Stimulated activated CD4-positive, alpha-beta T cell treated with anti-CD3 and anti-CD28 coated beads, Interleukin-4, amount 100 ng/mL, for 4 hours (primary cell): ENCODE results near the gene QSOX2.

Experiments used
- DNase-seq, 2 experiments: peaks; one replicate each; pipeline ENCODE4 v3.0.0-alpha.2; 2020

The QSOX2 gene

GRCh38 chr9:136219276-136219675 is 26.3 kb downstream of the QSOX2 start:
- DNase-seq: no peak

- no peak for DNase-seq
Measured at GRCh38 chr9:136218673-136219072, 26.9 kb downstream of the QSOX2 start.

- DNase-seq: no peak
Measured at GRCh38 chr9:136218271-136218670, 27.3 kb downstream of the QSOX2 start.

GRCh38 chr9:136216541-136217244 is 28.9 kb downstream of the QSOX2 start:
- no peak for DNase-seq

- no peak for DNase-seq
Measured at GRCh38 chr9:136213733-136214132, 31.9 kb downstream of the QSOX2 start.

- no peak for DNase-seq
Measured at GRCh38 chr9:136212345-136212950, 33.2 kb downstream of the QSOX2 start.

GRCh38 chr9:136211441-136212344 is 33.9 kb downstream of the QSOX2 start:
- no peak for DNase-seq

GRCh38 chr9:136211006-136211405 is 34.6 kb downstream of the QSOX2 start:
- DNase-seq: no peak

- DNase-seq: no peak
Measured at GRCh38 chr9:136210276-136210675, 35.3 kb downstream of the QSOX2 start.

- DNase-seq: no peak
Measured at GRCh38 chr9:136209786-136210185, 35.8 kb downstream of the QSOX2 start.

GRCh38 chr9:136209232-136209631 is 36.4 kb downstream of the QSOX2 start:
- DNase-seq: no peak

GRCh38 chr9:136208675-136209074 is 36.9 kb downstream of the QSOX2 start:
- DNase-seq: no peak

- DNase-seq: no peak
Measured at GRCh38 chr9:136207616-136208015, 38.0 kb downstream of the QSOX2 start.

- DNase-seq: no peak
Measured at GRCh38 chr9:136206602-136207275, 38.9 kb downstream of the QSOX2 start.

GRCh38 chr9:136205707-136205992 is 40.0 kb downstream of the QSOX2 start:
- DNase-seq: no peak

GRCh38 chr9:136204838-136205706 is 40.5 kb downstream of the QSOX2 start, which contains the start of gene LHX3:
Gene LHX3 (minus strand): TSS chr9:136205128. CDS start chr9:136205012, 116 bp downstream.
- peak in 1 of 2 experiments; percentile 33 for DNase-seq

GRCh38 chr9:136204145-136204805 is 41.3 kb downstream of the QSOX2 start:
- no peak for DNase-seq

- no peak for DNase-seq
Measured at GRCh38 chr9:136203408-136204144, 42.0 kb downstream of the QSOX2 start.

GRCh38 chr9:136202454-136203407 is 42.9 kb downstream of the QSOX2 start:
- DNase-seq: no peak
